Activated CD4-positive, alpha-beta T cell treated with anti-CD3 and anti-CD28 coated beads, Interleukin-2, amount 50 U/mL, for 24 hours (primary cell): ENCODE results near the gene TCFL5.

Source experiments
- DNase-seq, 2 donors: peaks; one replicate each; pipeline ENCODE4 v3.0.0-alpha.2; 2020; ENCODE audit warnings: low read depth in 1 of 2, low spot score in 1 of 2

The TCFL5 gene

GRCh38 chr20:62836967-62837490 lies 24.6 kb downstream of the TCFL5 start:
- no peak for DNase-seq

DNA sequence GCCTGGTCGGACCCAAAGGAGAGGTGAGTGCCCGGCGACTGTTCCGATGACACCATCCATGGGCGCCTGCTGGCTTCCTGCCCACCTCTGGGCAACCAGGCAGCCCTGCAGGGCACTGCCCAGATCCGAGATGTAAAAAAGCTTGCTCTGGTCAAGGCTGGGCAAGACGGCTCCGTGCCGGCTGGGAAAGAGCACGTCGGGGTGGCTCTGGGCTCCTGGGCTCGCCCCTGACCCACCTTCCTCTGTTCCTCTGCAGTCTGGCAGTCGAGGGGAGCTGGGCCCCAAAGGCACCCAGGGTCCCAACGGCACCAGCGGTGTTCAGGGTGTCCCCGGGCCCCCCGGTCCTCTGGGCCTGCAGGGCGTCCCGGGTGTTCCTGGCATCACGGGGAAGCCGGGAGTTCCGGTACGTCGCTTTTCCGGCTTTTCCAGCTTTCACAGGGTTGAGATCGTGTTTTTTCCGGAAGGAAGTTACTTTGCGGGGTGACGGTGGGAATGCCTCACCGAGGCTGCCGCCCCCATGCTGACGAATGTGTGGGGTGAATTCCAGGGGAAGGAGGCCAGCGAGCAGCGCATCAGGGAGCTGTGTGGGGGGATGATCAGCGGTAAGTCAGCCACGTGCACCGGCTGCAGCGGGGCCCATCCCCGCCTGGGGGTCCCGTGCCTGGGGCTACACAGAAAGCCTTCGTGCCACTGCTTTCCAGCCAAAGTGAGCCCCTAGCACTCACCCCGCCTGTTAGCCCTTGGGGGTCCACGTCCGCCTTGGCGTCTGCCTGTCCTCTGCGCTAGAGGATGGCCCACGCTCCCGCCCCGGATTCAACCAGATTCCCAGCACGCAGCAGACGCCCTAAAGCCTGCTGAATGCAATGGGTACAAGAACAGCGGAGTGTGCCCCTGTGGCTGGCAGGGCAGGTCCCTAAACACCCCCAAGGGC lies 25.4 kb downstream of the TCFL5 start:
- DNase-seq: no peak

DNA sequence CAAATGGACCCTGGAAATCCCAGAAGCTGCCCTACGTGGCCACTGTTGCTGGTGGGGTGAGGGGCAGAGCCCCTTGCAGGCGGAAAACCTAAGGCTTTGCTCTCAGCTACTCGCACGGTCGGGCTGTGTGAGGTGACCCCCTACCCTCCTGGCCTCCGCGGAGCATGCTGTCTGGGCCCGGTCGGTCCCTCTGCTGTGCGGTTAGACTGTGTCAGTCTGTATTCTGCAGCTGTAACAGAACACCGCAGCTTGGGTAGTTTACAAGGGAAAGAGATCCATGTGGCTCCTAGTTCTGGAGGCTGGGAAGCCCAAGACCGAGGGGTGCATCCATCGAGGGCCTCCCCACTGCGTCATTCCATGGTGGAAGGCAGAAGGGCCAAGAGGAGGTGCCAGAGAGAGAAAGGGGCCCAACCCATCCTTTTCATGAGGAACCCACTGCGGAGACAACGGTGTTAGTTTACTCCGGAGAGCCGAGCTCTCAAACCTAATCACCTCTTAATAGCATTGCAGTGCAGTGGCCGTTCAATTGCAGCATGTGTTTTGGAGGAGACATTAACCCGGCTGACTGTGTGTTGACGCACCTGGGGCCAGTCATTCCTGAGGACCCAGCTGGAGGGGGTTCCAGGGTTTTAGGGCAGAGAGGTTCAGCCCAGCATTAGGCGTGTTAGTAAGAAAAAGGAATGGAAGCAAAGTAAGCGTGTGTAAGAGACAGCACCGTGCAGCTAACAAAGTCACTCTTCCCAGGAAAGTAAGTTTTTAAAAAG lies 26.5 kb downstream of the TCFL5 start:
- DNase-seq: no peak

DNA sequence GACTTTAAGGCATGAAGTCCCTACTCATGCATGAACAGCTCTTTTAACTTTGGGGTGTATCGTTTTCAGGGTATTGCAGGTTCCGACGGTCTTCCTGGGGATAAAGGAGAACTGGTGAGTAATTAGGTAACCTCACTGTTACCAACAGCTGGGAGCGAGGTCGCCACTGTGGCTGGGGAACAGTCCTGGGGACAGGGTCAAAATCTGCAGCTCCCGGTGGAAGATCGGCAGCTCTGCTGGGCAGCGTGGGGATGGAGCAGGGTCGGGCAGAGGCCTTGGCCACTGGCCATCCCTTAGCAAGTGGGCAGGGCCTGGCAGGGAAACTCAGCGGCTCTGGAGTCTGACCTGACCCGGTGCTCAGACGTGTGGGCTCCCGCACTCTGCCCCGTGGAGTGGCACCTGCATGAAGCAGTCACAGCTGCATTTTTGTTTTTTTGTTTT lies 28.7 kb downstream of the TCFL5 start:
- no peak for DNase-seq

- DNase-seq: peak in 1 of 2 donors; percentile 15
These were observed 29.3 kb downstream of the TCFL5 start for GRCh38 chr20:62832212-62832922.

DNA sequence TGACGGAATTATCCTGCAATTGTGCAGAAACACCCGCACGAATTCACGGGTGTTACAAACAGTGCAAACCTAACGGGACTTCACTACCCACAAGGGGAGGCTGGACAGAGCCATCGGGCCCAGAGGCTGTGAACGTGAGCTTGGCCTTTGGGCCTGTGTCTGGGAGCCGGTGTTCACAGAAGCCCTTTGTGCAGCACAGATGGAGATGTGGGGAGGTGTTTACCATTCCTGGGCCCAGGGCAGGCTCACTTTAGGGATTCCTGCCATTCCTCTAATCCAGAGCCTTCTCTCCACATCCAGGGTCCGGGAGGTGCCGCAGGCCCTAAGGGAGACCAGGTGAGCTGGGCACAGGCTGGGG lies 29.8 kb downstream of the TCFL5 start:
- no peak for DNase-seq

- no peak for DNase-seq
These were observed 30.2 kb downstream of the TCFL5 start for GRCh38 chr20:62831361-62831788.

- no peak for DNase-seq
These were observed 30.8 kb downstream of the TCFL5 start for GRCh38 chr20:62830821-62831220.

DNA sequence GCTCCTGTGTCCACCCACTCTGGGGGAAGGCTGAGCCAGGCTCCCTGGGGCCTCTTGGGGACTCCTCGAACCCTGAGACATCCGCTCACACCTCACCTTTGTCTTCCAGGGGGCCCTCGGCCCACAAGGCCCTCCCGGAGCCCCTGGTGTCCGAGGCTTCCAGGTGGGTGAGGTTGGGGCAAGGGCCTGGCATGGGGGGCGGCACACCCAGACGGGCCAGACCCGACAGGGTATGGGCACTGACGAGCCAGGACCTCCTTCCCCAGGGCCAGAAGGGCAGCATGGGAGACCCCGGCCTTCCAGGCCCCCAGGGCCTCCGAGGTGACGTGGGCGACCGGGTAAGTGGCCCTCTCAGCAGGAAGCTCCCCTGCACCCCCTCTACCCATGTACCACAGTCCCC lies 31.4 kb downstream of the TCFL5 start:
- no peak for DNase-seq

- DNase-seq: no peak
These were observed 32.1 kb downstream of the TCFL5 start for GRCh38 chr20:62829231-62830230.

GRCh38 chr20:62828511-62829230 lies 33.0 kb downstream of the TCFL5 start:
- no peak for DNase-seq

DNA sequence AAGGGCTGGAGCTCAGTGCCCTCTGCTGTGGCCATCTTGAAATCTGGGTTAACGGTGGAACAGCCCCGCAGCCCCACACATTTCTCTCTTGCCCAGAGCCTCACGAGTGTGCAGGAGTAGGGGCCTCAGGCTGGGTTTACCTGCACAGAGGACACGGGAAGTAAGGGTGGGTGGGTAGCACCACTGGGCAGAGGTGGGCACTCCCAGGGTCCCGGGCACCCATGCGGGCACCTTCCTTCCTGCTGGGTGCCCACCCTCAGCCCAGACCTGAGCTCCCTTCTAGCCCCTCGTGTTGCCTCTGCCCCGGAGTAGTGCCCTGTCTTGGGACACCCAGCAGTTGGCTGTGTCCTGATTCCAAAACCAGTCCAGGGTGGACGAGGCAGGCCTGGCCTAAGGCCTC lies 33.6 kb downstream of the TCFL5 start:
- no peak for DNase-seq

DNA sequence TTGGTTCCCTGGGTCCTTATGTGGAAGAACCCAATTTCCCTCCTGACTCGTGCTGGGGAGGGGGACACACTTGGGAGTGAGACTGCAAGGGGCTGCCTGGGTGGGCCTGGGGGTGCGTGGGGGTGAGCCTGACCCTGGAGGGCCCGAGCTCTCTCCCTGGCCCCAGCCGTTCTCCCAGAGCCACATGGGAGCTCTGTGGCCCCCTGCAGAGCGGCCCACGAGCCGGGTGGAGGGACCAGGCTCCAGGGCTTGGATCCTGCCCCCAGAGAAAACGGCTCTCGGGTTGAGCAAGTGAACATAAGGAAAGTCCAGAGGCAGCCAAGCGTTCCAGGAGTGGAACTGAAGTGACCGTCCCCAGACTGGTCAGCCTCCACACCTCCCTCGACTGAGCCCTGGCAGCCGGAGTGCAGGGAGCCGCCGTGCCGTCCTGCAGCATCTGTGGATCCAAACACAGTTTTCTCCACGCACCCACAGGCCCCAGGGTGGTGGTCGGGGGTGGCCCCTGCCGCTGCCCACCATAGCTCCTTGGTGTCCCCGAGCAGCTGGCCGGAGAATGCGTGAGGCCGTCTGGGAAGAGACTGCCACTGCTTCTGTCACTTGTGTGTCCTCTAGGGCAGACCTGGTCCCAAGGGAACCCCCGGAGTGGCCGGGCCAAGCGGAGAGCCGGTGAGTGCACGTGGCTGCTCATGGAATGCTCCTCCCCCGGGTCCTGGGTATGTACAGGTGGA lies 34.1 kb downstream of the TCFL5 start:
- no peak for DNase-seq

- DNase-seq: no peak
These were observed 34.8 kb downstream of the TCFL5 start for GRCh38 chr20:62826646-62827310.

- DNase-seq: no peak
These were observed 35.5 kb downstream of the TCFL5 start for GRCh38 chr20:62825986-62826645.

GRCh38 chr20:62825333-62825985 lies 36.2 kb downstream of the TCFL5 start:
- DNase-seq: no peak
